K562 (cell line): ENCODE data around the gene TUBB4B. TPM values are rescaled to one million over a fixed set of nuclear protein-coding genes. Genes with fewer than 3 reads are reported as not detected.

ENCODE experiments used
- BHLHE40 ChIP-seq: IDR thresholded peaks from 2 replicates; pipeline ENCODE4 v1.6.1; 2011; ENCODE audit warnings: low read length, improper control_type of control experiment
- EWSR1 ChIP-seq: fragments of 450-650 bp; IDR thresholded peaks from 2 replicates; pipeline ENCODE4 v1.6.1; 2018; ENCODE audit warnings: borderline replicate concordance, mild to moderate bottlenecking, low read depth, moderate library complexity; ENCODE audit not compliant: partially characterized antibody
- GABPA ChIP-seq: fragments of 200-800 bp; sonication (Bioruptor generic); conservative IDR thresholded peaks from 2 replicates; pipeline ENCODE4 v1.6.1; 2016; ENCODE audit warnings: low read depth, missing genetic modification characterization, missing compliant biosample characterization
- GATA2 ChIP-seq: sonication (generic); formaldehyde crosslinking; IDR thresholded peaks from 2 replicates; pipeline ENCODE4 v1.4.0; 2020; ENCODE audit warnings: mild to moderate bottlenecking, missing genetic modification reagents
- MEF2A ChIP-seq: IDR thresholded peaks from 2 replicates; pipeline ENCODE4 v1.6.1; 2011; ENCODE audit warnings: low read depth, mild to moderate bottlenecking, low read length, moderate library complexity; ENCODE audit not compliant: control insufficient read depth
- NFYB ChIP-seq: IDR thresholded peaks from 2 replicates; pipeline ENCODE4 v1.6.1; 2011; ENCODE audit warnings: mild to moderate bottlenecking, moderate library complexity; ENCODE audit not compliant: insufficient read length; ENCODE audit errors: extremely low read depth
- NR2F6 ChIP-seq: fragments of 450-650 bp; formaldehyde crosslinking; IDR thresholded peaks from 2 replicates; pipeline ENCODE4 v1.4.0; 2020; ENCODE audit warnings: mild to moderate bottlenecking
- POU5F1 ChIP-seq: fragments of 150-350 bp; IDR thresholded peaks from 2 replicates; pipeline ENCODE4 v1.6.1; 2014; ENCODE audit warnings: borderline replicate concordance, low read length, low read depth, mild to moderate bottlenecking; ENCODE audit not compliant: partially characterized antibody
- SMARCC2 ChIP-seq: fragments of 450-650 bp; IDR thresholded peaks from 2 replicates; pipeline ENCODE4 v1.6.1; 2017; ENCODE audit warnings: antibody characterized with exemption, moderate library complexity, mild to moderate bottlenecking, low read depth
- ZBTB1 ChIP-seq: sonication (generic); formaldehyde crosslinking; IDR thresholded peaks from 2 replicates; pipeline ENCODE4 v1.8.1; 2023; ENCODE audit warnings: missing genetic modification reagents, low read depth, mild to moderate bottlenecking, borderline replicate concordance
- polyA plus RNA-seq, 8 experiments: library from polyadenylated mRNA; depleted of rRNA in 4 of 8; stranded (reverse) in 5 of 8; unstranded in 3 of 8; fragments of >200 nt; fragmentation: Nextera tagmentation in 2 of 8; fragmentation: Illumina TruSeq in 1 of 8; extraction: Ambion mirVana in 2 of 8; extraction: Trizol in 1 of 8; gene quantifications; 2 replicates each; pipeline versions ENCODE4 v1.2.1 to v1.2.3, GENCODE V29; 2011 to 2014; ENCODE audit warnings: inconsistent platforms in 1 of 8, missing spikeins in 1 of 8
- total RNA-seq, 7 experiments: library from RNA; depleted of rRNA in 6 of 7; stranded (reverse); fragments of >200 nt in 6 of 7; fragmentation: Illumina TruSeq in 2 of 7; extraction: Trizol in 2 of 7; gene quantifications; 2 replicates each; pipeline versions ENCODE4 v1.2.1 to v1.2.3, GENCODE V29; 2011 to 2021; ENCODE audit warnings: low replicate concordance in 1 of 7
- TF ChIP-seq, protein P1 (sequence below): fragments of 250-450 bp; sonication (Bioruptor Pico); IDR thresholded peaks from 2 replicates; pipeline ENCODE4 v1.4.0; 2020; ENCODE audit warnings: mild to moderate bottlenecking, moderate library complexity
- TF ChIP-seq, protein P2 (sequence below): fragments of 250-450 bp; sonication (Bioruptor Pico); IDR thresholded peaks from 2 replicates; pipeline ENCODE4 v1.5.0; 2022; ENCODE audit warnings: mild to moderate bottlenecking
- TF ChIP-seq, protein P3 (sequence below): fragments of 250-450 bp; sonication (Bioruptor Pico); IDR thresholded peaks from 2 replicates; pipeline ENCODE4 v1.8.0; 2022; ENCODE audit warnings: inconsistent platforms, mild to moderate bottlenecking, moderate library complexity, borderline replicate concordance
- TF ChIP-seq, protein P4 (sequence below): fragments of 250-450 bp; sonication (Bioruptor Pico); IDR thresholded peaks from 2 replicates; pipeline ENCODE4 v1.4.0; 2020
- TF ChIP-seq, protein P5 (sequence below): sonication (generic); formaldehyde crosslinking; IDR thresholded peaks from 2 replicates; pipeline ENCODE4 v1.8.0; 2022; ENCODE audit warnings: mild to moderate bottlenecking, missing genetic modification reagents
- TF ChIP-seq, protein P6 (sequence below): fragments of 450-650 bp; formaldehyde crosslinking; IDR thresholded peaks from 2 replicates; pipeline ENCODE4 v1.4.0; 2022; ENCODE audit warnings: missing genetic modification characterization

The TUBB4B gene
- total and polyA plus RNA-seq, 9 of the 15 experiments (the other 6 are each of a cell fraction or from before 2014, with no cell fraction given), result 24.1 to 443 (median 268) TPM

DNA sequence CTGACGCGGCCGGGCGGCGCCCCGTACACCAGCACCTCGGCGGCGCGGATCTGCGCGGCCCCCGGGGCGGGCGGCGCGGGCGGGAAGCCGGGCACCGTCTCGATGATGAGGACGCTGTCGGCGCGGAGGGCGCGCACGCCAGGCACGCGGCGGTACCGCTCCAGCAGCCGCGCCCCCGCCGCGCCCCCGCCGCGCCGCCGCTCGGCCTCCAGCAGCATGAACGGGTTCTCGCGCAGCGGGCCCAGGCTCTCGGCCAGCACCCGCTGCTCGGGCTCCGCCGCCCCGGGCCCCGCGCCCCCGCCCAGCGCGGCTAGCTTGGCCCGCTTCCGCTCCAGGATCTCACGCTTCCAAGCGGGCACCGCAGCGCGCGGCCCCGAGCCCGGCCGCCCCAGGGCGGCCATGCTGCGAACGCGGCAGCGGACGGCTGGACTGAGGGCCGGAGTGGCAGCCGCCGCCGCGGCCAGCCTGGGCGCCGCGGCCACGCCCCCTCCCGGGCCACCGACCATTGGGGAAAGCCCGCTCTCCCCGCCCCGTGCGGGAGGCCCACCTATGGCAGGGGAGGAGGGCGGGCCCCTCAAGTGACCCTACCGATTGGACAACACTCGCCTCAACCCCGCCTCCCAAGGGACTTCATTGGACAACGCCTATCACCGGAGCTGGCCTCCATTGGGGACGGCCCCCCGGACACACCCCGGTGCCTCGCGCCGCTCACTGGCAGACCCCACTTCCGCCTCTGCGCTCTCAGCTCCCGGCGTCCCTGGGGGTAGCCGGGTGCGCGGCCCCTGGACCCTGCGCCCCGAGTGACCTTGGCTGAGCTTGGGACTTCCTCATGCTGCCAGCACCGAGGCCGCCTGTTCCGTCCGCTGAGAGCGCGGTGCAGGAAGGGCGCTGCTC, 40.5 kb upstream of the TUBB4B start, which contains the start of gene TPRN (continued):
- TF ChIP-seq, protein P1, sequence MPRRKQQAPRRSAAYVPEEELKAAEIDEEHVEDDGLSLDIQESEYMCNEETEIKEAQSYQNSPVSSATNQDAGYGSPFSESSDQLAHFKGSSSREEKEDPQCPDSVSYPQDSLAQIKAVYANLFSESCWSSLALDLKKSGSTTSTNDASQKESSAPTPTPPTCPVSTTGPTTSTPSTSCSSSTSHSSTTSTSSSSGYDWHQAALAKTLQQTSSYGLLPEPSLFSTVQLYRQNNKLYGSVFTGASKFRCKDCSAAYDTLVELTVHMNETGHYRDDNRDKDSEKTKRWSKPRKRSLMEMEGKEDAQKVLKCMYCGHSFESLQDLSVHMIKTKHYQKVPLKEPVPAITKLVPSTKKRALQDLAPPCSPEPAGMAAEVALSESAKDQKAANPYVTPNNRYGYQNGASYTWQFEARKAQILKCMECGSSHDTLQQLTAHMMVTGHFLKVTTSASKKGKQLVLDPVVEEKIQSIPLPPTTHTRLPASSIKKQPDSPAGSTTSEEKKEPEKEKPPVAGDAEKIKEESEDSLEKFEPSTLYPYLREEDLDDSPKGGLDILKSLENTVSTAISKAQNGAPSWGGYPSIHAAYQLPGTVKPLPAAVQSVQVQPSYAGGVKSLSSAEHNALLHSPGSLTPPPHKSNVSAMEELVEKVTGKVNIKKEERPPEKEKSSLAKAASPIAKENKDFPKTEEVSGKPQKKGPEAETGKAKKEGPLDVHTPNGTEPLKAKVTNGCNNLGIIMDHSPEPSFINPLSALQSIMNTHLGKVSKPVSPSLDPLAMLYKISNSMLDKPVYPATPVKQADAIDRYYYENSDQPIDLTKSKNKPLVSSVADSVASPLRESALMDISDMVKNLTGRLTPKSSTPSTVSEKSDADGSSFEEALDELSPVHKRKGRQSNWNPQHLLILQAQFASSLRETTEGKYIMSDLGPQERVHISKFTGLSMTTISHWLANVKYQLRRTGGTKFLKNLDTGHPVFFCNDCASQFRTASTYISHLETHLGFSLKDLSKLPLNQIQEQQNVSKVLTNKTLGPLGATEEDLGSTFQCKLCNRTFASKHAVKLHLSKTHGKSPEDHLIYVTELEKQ (CRISPR knock-in tag), result no peak
- TF ChIP-seq NFYB (peak; percentile 95), NR2F6 (no peak), ZBTB1 (CRISPR knock-in tag) (no peak), GATA2 (CRISPR knock-in tag) (no peak), POU5F1 (no peak), SMARCC2 (no peak), BHLHE40 (no peak), MEF2A (no peak), GABPA (peak; percentile 84), EWSR1 (no peak)
- TF ChIP-seq, protein P2, sequence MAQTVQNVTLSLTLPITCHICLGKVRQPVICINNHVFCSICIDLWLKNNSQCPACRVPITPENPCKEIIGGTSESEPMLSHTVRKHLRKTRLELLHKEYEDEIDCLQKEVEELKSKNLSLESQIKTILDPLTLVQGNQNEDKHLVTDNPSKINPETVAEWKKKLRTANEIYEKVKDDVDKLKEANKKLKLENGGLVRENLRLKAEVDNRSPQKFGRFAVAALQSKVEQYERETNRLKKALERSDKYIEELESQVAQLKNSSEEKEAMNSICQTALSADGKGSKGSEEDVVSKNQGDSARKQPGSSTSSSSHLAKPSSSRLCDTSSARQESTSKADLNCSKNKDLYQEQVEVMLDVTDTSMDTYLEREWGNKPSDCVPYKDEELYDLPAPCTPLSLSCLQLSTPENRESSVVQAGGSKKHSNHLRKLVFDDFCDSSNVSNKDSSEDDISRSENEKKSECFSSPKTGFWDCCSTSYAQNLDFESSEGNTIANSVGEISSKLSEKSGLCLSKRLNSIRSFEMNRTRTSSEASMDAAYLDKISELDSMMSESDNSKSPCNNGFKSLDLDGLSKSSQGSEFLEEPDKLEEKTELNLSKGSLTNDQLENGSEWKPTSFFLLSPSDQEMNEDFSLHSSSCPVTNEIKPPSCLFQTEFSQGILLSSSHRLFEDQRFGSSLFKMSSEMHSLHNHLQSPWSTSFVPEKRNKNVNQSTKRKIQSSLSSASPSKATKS (CRISPR knock-in tag), result no peak
- TF ChIP-seq, protein P3, sequence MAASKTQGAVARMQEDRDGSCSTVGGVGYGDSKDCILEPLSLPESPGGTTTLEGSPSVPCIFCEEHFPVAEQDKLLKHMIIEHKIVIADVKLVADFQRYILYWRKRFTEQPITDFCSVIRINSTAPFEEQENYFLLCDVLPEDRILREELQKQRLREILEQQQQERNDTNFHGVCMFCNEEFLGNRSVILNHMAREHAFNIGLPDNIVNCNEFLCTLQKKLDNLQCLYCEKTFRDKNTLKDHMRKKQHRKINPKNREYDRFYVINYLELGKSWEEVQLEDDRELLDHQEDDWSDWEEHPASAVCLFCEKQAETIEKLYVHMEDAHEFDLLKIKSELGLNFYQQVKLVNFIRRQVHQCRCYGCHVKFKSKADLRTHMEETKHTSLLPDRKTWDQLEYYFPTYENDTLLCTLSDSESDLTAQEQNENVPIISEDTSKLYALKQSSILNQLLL (CRISPR knock-in tag), result no peak
- TF ChIP-seq, protein P4, sequence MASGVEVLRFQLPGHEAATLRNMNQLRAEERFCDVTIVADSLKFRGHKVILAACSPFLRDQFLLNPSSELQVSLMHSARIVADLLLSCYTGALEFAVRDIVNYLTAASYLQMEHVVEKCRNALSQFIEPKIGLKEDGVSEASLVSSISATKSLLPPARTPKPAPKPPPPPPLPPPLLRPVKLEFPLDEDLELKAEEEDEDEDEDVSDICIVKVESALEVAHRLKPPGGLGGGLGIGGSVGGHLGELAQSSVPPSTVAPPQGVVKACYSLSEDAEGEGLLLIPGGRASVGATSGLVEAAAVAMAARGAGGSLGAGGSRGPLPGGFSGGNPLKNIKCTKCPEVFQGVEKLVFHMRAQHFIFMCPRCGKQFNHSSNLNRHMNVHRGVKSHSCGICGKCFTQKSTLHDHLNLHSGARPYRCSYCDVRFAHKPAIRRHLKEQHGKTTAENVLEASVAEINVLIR (CRISPR knock-in tag), result no peak
- TF ChIP-seq, protein P5, sequence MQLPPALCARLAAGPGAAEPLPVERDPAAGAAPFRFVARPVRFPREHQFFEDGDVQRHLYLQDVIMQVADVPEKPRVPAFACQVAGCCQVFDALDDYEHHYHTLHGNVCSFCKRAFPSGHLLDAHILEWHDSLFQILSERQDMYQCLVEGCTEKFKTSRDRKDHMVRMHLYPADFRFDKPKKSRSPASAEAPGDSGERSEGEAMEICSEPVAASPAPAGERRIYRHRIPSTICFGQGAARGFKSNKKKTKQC (CRISPR knock-in tag), result no peak
- TF ChIP-seq, protein P6, sequence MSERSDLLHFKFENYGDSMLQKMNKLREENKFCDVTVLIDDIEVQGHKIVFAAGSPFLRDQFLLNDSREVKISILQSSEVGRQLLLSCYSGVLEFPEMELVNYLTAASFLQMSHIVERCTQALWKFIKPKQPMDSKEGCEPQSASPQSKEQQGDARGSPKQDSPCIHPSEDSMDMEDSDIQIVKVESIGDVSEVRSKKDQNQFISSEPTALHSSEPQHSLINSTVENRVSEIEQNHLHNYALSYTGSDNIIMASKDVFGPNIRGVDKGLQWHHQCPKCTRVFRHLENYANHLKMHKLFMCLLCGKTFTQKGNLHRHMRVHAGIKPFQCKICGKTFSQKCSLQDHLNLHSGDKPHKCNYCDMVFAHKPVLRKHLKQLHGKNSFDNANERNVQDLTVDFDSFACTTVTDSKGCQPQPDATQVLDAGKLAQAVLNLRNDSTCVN (CRISPR knock-in tag), result no peak
